Head of caudate nucleus (tissue), 42 donors: ENCODE results near the gene AP3B2.
"Not testable (repeated sequence)": the region's sequence is repeated elsewhere in the genome, so short reads cannot be mapped to it uniquely, and the experiment has no call there.

Experiments used
- DNase-seq, 42 donors: peaks; one replicate each; pipeline versions ENCODE4 v3.0.0 to v3.0.0-alpha.2; 2020 to 2021; ENCODE audit warnings: mixed read lengths in 7 of 42
- intact Hi-C: fragments of 100-400 bp; cut with DNase I; formaldehyde crosslinking; loops from one replicate; pipeline ENCODE4 v1.15.0; 2022

The AP3B2 gene

DNA sequence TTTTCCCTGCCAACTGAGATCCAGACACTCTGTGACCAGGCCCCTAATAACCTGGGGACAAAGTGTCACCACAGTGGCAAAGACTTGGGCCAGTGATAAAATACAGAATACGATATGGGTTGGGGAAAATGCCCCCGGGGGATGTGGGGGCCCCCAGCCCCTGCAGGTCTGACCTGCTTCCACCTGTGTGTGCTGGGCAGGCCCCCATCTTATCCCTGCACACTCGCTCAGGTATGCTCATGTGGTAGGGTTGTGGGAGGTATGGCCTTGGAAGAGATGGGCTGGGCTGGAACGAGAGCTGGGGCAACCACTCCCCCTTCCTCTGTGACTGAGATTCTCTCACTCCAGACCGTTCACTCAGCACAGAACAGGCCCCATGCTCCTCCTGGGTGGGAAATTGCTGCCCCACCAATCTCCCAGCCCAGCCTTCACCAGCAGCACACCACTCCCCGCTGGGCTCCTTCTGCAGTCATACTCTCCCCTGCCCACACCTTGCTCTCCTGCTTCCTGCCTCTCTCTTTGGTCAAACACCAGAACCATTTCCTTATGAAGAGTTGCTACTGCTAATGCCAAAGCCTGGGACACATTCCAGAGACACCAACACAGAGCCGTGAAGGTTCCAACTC is 52.9 kb downstream of the AP3B2 start:
- peak in 1 of 42 donors; percentile 3 for DNase-seq
- intact Hi-C loops, result loop anchor here (10.0 kb wide), 1 partner anchor 98 kb away; no protein-coding TSS in a partner anchor

DNA sequence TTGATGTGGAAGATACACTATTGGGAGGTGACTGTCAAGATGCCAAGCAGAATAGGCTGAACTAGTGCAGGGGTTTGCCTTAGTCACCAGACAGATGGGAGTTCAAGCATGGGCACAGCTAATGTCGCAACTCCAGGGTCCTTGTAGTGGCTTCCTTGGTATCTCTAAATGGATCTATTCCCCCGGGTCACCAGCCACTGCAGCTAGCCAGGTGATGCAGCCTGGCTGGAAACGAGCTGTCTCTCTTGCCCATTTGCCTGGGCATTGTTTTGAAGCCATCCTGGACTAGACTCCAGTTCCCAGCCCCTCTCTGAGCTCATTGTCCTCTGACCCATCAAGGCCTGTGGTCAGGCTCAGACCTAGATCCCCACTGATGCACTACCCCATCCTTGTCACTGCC is 54.1 kb downstream of the AP3B2 start:
- intact Hi-C loops, result loop anchor here (10.0 kb wide), 1 partner anchor 99 kb away; no protein-coding TSS in a partner anchor

GRCh38 chr15:82653483-82654168 is 56.0 kb downstream of the AP3B2 start:
- intact Hi-C loops, result loop anchor here (10.0 kb wide), 1 partner anchor 101 kb away; no protein-coding TSS in a partner anchor
- peak in 7 of 42 donors; percentile 32 to 63 (median 40) for DNase-seq

More for the DNA sequence above, 54.1 kb downstream of the AP3B2 start:
- DNase-seq, result peak in 1 of 42 donors; percentile 17

DNA sequence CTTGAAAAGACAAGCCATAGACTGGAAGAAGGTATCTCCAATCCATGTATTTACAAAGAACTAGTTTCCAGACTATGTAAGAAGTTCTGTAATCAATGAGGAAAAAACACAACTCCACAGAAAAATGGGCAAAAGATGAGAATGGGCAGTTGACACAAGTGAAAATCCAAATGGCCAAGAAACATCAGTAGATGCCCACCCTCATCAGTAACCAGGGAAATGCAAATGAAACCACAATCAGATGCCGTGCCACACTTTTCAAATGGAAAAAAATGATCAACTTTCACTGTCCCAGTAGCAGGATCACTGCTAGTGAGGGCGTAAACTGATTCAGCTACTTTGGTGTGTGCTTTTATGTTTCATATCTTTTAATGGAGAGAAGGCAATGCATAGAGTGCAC is 58.0 kb downstream of the AP3B2 start:
- intact Hi-C loops, result loop anchor here (10.0 kb wide), 1 partner anchor 103 kb away; no protein-coding TSS in a partner anchor
- DNase-seq, result no peak

- peak in 35 of 42 donors; percentile 21 to 81 (median 58) for DNase-seq
- intact Hi-C loops, result loop anchor here (10.0 kb wide), 1 partner anchor 105 kb away; no protein-coding TSS in a partner anchor
These were observed 59.5 kb downstream of the AP3B2 start for GRCh38 chr15:82650046-82650670.

GRCh38 chr15:82649226-82649999 is 60.3 kb downstream of the AP3B2 start:
- DNase-seq, result no peak
- intact Hi-C loops, result loop anchor here (5.0 kb wide), 1 partner anchor 107 kb away; the partner anchor contains the start of gene RPS17

DNA sequence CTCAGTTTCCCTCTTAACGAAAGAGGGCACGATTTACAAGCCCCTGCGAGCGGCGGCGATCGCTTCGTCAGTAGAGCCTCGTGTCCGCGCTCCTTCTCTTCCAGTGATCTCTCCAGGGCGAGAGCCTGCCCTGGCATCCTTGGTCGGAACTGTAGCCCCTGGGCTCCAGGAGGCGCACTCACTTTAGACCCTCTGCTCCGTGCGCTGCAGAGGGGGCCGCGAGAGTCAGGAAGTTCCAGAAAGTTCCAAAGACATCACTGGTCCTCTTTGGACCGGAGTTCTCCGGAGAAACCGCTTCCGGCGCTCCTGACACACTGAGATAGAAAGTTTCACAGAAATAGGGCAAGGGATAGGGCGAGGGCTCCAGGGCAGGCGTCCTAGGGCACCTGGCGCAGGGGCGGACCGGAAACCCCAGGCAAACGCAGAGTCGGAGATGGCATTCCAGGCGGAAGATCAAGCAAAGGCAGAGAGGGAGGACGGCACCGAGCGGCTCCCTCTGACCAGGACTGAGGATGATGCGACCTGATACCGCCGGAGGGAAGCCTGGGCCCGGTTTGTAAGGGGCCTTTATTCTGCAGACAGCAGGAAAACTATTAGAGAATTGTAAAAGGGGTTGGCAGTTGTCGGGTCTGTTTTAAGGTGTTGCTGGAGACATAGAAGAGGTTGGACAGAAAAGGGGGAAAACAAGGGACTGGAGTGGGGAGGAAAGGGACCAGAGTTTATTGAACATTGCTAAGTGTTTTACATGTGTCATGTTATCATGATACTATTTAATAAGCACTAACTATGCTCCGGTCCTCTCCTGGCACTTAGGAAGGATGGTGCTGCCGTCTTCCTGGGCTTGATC is 61.2 kb downstream of the AP3B2 start:
- intact Hi-C loops, result loop anchor here (5.0 kb wide), 1 partner anchor 106 kb away; the partner anchor contains the start of gene RPS17
- DNase-seq, result peak in 32 of 42 donors; percentile 14 to 73 (median 40)

DNA sequence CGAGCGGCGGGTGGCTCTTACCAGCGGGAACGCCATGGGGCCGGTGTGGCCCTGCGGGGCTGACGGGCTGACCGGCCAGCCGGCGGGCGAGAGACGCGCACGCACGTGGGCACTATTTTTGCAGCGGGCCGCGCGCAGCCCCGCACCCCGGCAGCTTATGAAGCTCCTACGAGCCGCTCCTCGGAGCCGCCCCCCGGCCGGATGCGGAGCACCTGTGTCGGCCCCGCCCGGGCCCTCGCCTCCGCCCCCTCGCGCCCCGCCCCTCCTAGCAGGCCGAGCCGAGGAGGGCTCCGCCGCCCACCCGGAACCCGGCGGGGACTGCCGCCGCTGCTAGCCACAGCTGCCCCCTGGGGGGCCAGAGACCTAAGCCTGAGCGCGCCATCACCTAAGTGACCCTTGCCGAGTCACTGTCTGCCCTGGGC is 61.8 kb downstream of the AP3B2 start:
- intact Hi-C loops, result loop anchor here (5.0 kb wide), 1 partner anchor 106 kb away; the partner anchor contains the start of gene RPS17
- DNase-seq, result peak in 10 of 42 donors; percentile 11 to 59 (median 32)

DNA sequence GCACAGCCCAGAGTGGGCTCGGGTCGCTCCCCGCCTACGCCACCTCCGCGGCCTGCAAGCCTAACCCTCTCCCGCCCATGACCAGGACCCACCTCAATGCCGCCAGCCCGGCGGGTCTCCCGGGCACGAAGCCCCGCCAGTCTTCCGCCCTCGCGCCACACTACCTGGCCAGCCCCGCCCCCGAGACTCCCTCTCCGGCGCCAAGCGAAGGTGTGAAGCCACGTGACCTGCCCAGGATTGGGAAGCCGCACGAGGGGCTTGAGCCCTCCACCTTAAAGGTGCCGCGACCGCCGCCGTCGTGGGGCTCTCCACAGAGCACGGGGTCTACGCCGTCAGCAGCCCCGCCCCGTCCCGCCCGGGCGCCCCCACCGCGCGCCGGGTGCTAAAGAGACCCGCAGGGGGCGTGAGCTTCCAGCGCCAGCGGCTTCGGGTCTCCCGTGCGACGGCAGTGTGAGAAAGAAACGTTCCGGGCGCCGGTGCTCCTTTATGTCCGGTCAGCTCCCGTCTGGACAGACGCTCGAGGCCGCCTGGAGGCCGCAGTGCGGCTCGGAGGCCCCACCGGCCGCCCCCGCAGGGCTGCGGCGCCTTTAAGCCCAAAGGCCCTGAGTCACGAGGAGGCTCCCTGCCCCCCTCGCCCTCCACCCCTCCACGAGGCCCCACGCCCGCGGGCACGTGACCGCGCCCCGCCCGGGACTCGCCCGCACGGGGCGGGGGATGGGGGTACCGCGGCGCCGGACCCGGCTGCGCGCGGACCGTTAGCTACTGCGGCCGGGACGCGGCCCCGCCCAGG is 62.4 kb downstream of the AP3B2 start, which contains the start of gene CPEB1:
Gene CPEB1 (minus strand): TSS at position 319 of the 790 bp plus-strand sequence. CDS start 18,904 bp downstream, outside the sequence.
- peak; percentile 44 to 92 (median 79) for DNase-seq
- intact Hi-C loops, result loop anchor here (5.0 kb wide), 1 partner anchor 105 kb away; the partner anchor contains the start of gene RPS17

- intact Hi-C loops, result loop anchor here (5.0 kb wide), 1 partner anchor 104 kb away; the partner anchor contains the start of gene RPS17
- DNase-seq, result peak in 37 of 42 donors; percentile 18 to 71 (median 46)
These were observed 63.2 kb downstream of the AP3B2 start for GRCh38 chr15:82646250-82647044.

GRCh38 chr15:82644967-82645852 is 64.5 kb downstream of the AP3B2 start:
- intact Hi-C loops, result loop anchor here (5.0 kb wide), 1 partner anchor 103 kb away; the partner anchor contains the start of gene RPS17
- not testable (repeated sequence) for DNase-seq

DNA sequence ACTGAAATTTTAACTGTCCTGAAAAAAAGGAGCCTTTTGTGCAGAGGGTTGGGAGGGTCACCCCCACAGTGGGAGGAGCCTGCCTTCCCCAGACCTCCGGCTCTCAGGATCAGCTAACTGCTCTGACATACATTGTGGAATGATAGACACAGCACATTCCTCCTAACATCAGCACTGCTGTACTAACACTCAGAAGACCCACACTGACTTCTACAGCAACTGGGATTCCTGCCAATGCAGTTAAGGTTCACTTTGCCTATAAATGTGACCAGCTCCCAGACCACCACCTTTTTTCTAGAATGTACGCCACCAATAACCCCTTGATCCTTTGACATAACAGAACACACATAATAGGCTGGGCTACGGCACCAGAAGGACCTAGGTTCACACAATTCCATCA is 65.7 kb downstream of the AP3B2 start:
- intact Hi-C loops, result no loop called here
- peak in 3 of 42 donors; percentile 24 to 55 (median 35) for DNase-seq

- DNase-seq, result no peak
- intact Hi-C loops, result no loop called here
These were observed 67.0 kb downstream of the AP3B2 start for GRCh38 chr15:82642656-82643055.

- intact Hi-C loops, result no loop called here
- DNase-seq, result no peak
These were observed 68.4 kb downstream of the AP3B2 start for GRCh38 chr15:82641129-82641798.
